Effector memory CD4-positive, alpha-beta T cell (primary cell): Measurements from ENCODE around the gene SDHAF1.

Experiments used
- DNase-seq, 3 donors: peaks; one replicate each; pipeline ENCODE4 v3.0.0-alpha.2; 2020
- H3K27ac ChIP-seq: 2 replicates; pipeline ENCODE4 v1.7.0; 2013; ENCODE audit warnings: mild to moderate bottlenecking, low read length, moderate library complexity; ENCODE audit not compliant: insufficient read depth, poor library complexity, severe bottlenecking
- H3K27me3 ChIP-seq: replicated peaks from 2 replicates; pipeline ENCODE4 v1.7.0; 2013; ENCODE audit warnings: mild to moderate bottlenecking, low read length; ENCODE audit not compliant: insufficient read depth, control insufficient read depth, poor library complexity, severe bottlenecking
- H3K36me3 ChIP-seq: 2 replicates; pipeline ENCODE4 v1.7.0; 2013; ENCODE audit warnings: mild to moderate bottlenecking, low read length, moderate library complexity; ENCODE audit not compliant: control insufficient read depth, insufficient read depth
- H3K4me1 ChIP-seq: 2 replicates; pipeline ENCODE4 v1.7.0; 2013; ENCODE audit warnings: low read length, mild to moderate bottlenecking; ENCODE audit not compliant: control insufficient read depth, insufficient read depth, poor library complexity, severe bottlenecking
- H3K4me3 ChIP-seq: 2 replicates; pipeline ENCODE4 v1.7.0; 2013; ENCODE audit warnings: low read length, low read depth, mild to moderate bottlenecking; ENCODE audit not compliant: insufficient read depth, poor library complexity, severe bottlenecking
- H3K9me3 ChIP-seq: 2 replicates; pipeline ENCODE4 v1.7.0; 2013; ENCODE audit warnings: mild to moderate bottlenecking, low read length, moderate library complexity; ENCODE audit not compliant: control insufficient read depth

SDHAF1 gene

DNA sequence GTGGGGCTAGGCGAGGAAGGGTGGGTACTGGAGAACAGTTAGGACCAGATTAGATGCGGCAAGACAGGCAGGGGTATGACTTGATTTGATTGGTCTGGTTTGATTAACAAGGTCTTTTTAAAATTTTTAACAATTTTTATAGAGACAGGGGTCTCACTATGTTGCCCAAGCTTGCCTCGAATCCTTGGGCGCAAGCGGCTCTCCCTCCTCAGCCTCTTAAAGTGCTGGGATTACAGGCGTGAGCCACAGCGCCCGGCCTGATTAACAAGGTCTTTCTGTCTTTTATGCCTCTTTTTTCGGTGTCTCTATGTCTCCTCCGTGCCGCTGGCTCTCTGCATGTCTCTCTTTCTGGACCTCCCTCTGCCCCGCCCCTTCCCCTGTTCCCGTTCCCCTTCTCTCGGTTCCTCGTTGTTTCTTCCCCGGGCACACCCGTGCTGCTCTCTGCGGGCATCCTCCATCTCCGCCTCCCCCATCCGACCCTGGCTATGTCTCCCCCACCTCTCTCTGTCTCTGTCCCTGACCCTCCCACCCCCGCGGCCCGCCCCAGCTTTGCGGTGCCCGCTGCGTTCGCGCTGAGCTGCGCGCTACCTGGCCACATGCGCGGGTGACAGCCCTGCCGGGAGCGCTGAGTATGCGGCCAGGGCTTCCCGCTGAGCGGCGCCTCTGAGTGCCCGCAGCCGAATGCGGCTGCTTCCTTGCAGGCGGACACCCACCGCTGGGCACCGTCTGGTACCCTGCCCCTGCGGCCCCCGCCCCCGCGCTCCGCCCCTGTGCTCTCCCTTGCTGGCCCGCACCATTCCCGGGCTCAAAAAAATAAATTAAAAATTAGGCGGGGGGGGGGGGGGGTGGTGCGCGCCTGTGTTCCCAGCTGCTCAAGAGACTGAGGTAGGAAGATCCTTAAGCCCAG lies 8.1 kb upstream of the SDHAF1 start:
- DNase-seq = no peak
- Histone ChIP-seq H3K4me3 (peak overlapping the region; percentile 34), H3K4me1 (peaks cover 5% of the 10 kb centered on the region), H3K36me3 (no peaks in the 10 kb centered on the region), H3K9me3 (no peaks in the 10 kb centered on the region), H3K27me3 (peaks cover 22% of the 10 kb centered on the region), H3K27ac (no peak overlapping the region)

DNA sequence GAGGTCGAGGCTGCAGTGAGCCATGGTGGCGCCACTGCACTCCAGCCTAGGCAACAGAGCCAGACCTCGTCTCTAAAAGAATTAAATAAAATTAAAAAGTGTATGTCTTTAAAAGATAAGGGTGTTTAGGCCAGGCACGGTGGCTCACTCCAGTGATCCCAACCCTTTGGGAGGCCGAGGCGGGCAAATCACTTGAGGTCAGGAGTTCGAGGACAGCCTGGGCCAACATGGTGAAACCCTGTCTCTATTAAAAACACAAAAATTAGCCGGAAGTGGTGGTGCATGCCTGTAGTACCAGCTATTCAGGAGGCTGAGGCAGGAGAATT lies 7.5 kb upstream of the SDHAF1 start:
- no peaks in the 10 kb centered on the region for H3K36me3 ChIP-seq
- H3K4me3 ChIP-seq = no peak overlapping the region
- H3K27me3 ChIP-seq = peaks cover 22% of the 10 kb centered on the region
- H3K4me1 ChIP-seq = peaks cover 5% of the 10 kb centered on the region
- no peak overlapping the region for H3K27ac ChIP-seq
- no peak for DNase-seq
- H3K9me3 ChIP-seq = no peaks in the 10 kb centered on the region

- H3K27ac ChIP-seq = no peak overlapping the region
- H3K27me3 ChIP-seq = peaks cover 22% of the 10 kb centered on the region
- no peak for DNase-seq
Observed at GRCh38 chr19:35988824-35989223, 6.2 kb upstream of the SDHAF1 start.

DNA sequence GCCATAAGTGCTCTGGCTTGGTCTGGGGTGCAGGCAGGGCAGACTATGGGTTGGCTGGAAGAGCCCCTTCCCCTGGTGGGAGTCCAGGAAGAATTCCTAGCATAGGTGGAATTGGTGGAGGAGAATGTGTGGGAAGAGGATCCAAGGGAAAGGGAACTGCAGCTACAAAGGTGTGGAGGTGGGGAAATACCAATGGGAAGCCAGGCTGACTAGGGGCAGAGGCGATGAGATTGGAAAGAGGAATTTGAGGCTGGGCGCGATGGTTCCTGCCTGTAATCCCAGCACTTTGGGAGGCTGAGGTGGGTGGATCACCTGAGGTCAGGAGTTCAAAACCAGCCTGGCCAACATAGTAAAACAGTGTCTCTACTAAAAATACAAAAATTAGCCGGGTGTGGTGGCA lies 4.8 kb upstream of the SDHAF1 start:
- Histone ChIP-seq H3K4me3 (no peak overlapping the region), H3K36me3 (no peaks in the 10 kb centered on the region), H3K4me1 (peaks cover 8% of the 10 kb centered on the region), H3K9me3 (no peaks in the 10 kb centered on the region), H3K27me3 (peaks cover 21% of the 10 kb centered on the region), H3K27ac (no peak overlapping the region)
- DNase-seq = no peak

More at GRCh38 chr19:35988824-35989223, 6.2 kb upstream of the SDHAF1 start:
- Histone ChIP-seq H3K9me3 (no peaks in the 10 kb centered on the region), H3K4me1 (peaks cover 5% of the 10 kb centered on the region), H3K4me3 (no peak overlapping the region), H3K36me3 (no peaks in the 10 kb centered on the region)

GRCh38 chr19:35990771-35991730 lies 3.9 kb upstream of the SDHAF1 start:
- no peak for DNase-seq
- peaks cover 16% of the 10 kb centered on the region for H3K27me3 ChIP-seq
- H3K36me3 ChIP-seq = no peaks in the 10 kb centered on the region
- peaks cover 14% of the 10 kb centered on the region for H3K4me1 ChIP-seq
- H3K27ac ChIP-seq = no peak overlapping the region
- no peak overlapping the region for H3K4me3 ChIP-seq
- no peaks in the 10 kb centered on the region for H3K9me3 ChIP-seq

DNA sequence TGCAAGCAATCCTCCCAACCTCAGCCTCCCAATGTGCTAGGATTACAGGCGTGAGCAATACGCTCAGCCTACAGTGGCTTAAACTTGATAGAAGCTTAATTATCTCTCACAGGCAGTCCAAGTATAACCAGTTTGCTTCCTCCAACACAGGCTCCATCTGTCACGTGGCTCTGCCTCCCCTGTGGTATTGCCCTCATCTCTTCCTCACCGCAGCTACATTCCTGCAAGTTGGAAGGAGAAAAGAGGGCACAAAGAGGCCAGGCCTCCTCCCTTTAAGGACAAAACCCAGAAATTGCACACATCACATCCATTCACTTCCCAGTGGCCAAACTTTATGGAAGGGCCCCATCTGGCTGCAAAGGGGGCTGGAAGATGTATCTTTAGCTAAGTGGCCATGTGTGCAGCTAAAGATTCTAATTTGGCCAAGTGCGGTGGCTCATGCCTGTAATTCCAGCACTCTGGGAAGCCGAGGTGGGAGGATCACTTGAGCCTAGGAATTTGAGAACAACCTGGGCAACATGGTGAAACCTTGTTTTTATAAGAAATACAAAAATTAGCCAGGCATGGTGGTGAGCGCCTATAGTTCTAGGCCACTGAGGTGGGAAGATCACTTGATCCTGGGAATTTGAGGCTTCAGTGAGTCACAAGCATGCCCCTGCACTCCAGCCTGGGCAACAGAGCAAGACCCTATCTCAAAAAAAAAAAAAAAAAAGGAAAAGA lies 3.1 kb upstream of the SDHAF1 start:
- H3K4me3 ChIP-seq = no peak overlapping the region
- no peak for DNase-seq
- H3K9me3 ChIP-seq = no peaks in the 10 kb centered on the region
- H3K4me1 ChIP-seq = peaks cover 17% of the 10 kb centered on the region
- H3K36me3 ChIP-seq = no peaks in the 10 kb centered on the region
- H3K27me3 ChIP-seq = peaks cover 8% of the 10 kb centered on the region
- H3K27ac ChIP-seq = no peak overlapping the region

DNA sequence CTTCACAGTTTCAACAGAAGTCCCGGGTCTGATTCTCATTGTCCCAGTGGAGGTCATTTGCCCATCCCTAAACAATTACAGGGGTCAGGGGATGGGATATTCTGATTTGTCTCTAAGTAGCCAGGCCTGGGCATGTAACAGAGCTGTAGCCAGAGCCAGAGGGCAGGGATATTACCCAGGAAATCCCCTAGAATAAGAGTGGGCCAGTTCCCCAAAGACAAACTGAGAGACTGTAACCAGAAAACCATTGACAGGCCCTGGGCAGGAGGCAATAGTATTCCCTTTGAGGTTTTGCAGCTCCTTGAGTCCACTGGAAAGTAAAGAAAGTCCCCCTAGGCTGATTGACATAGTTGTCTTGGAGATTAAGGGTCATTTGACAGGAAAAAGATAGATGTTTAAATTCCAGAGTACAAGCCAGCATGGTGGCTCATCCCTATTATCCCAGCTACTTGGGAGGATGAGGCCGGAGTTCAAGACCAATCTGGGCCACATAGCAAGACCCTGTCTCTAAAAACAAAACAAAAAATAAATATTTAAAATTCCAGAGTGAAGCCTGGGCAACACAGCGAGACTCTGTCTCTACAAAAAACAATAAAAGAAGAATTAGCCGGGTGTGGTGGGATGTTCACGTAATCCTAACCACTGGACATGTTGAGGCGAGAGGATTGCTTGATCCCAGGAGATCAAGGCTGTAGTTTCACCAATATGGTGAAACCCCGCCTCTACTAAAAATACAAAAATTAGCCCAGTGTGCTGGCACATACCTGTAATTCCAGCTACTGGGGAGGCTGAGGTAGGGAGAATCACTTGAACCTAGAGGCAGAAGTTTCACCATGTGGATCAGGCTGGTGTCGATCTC lies 1.9 kb upstream of the SDHAF1 start:
- H3K36me3 ChIP-seq = no peaks in the 10 kb centered on the region
- H3K4me1 ChIP-seq = peaks cover 17% of the 10 kb centered on the region
- H3K27ac ChIP-seq = no peak overlapping the region
- H3K9me3 ChIP-seq = no peaks in the 10 kb centered on the region
- DNase-seq = no peak
- H3K27me3 ChIP-seq = no peaks in the 10 kb centered on the region
- no peak overlapping the region for H3K4me3 ChIP-seq

DNA sequence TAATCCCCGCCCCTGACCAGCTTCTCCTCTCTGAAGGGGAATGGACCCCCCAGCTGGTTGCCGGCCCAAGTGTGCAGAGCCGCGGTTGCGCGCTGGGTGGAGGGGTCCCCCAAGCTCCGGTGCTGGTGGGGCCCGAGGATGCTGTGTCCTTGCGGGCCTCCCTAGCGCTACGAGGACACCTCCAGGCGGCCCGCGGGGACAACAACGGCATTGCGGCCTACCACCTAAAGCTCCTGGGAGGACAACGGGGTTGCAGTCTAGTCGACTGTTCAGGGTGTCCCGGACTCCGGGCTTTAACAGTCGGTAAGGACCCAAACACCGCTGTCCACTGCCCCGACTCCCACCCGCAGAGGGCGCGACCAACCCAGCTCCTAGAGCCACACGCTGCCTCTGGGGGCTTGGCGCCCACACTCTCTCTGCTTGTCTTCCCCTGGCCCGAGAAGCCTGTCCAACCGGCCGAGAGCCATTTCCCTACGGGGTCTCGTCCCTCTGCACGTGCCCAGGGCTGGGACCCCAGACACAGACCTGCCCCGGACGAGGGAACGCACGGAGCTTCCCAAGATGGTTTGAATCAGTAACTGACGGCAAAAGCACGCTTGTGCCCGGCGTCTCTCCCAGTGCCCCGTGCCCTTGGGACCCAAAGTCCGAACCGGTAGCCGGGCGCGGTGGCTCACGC lies 927 bp upstream of the SDHAF1 start:
- H3K27ac ChIP-seq = no peak overlapping the region
- H3K9me3 ChIP-seq = no peaks in the 10 kb centered on the region
- H3K36me3 ChIP-seq = no peaks in the 10 kb centered on the region
- H3K4me3 ChIP-seq = peak overlapping the region; percentile 87
- no peaks in the 10 kb centered on the region for H3K27me3 ChIP-seq
- no peak for DNase-seq
- H3K4me1 ChIP-seq = peaks cover 17% of the 10 kb centered on the region

DNA sequence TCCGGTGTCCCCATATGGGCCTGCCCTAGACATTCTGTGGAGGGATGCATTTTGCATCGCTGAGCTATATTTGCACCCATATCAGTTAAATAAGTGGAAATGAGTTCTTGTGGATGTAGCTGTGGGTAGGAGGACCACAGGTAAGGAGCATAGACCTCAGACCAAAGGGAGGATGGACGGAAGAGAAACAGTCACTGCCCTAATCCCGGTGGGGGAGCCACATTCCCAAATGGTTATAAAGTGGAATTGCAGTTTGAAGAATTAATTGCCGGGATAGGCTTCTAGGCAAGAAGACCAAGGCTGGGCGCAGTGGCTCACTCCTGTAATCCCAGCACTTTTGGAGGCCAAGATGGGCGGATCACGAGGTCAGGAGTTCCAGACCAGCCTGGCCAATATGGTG lies 1.8 kb downstream of the SDHAF1 start:
- Histone ChIP-seq H3K27me3 (no peaks in the 10 kb centered on the region), H3K4me3 (no peak overlapping the region), H3K9me3 (no peaks in the 10 kb centered on the region), H3K36me3 (no peaks in the 10 kb centered on the region), H3K27ac (no peak overlapping the region), H3K4me1 (peaks cover 17% of the 10 kb centered on the region)
- DNase-seq = no peak
